Activated CD4-positive, alpha-beta T cell treated with anti-CD3 and anti-CD28 coated beads, Interleukin-2, amount 50 U/mL, for 1 hour (primary cell): ENCODE results near the gene PGBD5.

Source experiments
- DNase-seq: peaks from one replicate; pipeline ENCODE4 v3.0.0-alpha.2; 2020

The PGBD5 gene

DNA sequence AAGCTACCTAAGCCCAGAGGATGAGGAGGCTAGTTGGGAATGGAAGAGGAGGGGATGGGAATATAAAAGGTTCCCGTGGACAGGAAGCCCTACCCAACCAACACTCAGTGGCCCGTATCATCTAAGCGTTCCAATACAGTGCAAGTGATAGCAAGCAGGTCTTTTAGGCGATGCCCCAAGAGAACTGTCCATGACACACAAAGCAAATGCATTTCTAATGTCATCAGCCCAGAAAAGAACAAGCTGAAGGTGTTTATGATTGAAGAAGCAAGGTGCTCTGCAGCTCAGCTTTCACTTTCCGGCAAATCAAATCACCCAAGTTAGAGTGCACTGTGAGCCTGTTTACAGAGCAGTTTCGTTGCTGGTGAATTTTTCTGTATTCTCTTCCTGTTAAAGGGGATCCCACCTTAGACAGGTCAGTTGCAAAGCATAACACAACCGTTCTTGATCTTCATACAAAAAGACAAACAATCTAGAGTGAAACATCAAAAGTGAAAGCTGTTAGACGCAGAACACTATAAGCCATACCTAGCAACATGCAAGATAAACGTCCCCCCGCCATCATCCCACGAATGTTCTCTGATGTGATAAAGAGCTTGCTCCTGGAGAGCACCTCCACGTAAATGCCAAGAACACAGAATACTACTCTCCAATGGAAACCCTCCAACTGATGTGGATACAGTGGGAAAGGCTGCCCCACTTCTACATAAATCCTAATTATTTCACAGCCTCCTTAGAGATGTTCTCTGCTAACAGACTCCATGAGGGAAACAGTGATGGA lies 54.0 kb downstream of the PGBD5 start:
- DNase-seq = no peak

- DNase-seq = no peak
Measured at GRCh38 chr1:230370109-230370508, 56.0 kb downstream of the PGBD5 start.

DNA sequence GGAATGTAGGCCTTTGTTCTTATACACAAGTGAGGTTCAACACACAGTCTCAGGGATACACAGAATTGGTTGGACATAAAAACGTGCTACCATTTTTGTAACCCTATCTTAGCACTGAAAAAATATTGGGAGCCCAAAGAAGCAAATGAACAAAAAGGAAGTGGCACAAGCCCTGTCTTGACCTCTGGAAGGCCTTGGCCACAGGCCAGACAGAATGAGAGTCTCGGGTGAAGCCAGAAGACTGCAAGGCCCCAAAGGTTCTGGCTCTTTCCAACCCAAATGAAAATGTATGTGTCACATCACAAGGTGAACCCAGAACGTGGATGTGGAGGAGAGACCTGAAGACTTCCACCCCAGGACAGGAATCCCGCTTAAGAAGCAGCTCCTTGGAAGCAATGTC lies 57.3 kb downstream of the PGBD5 start:
- DNase-seq = no peak

- DNase-seq = no peak
Measured at GRCh38 chr1:230368363-230368762, 57.8 kb downstream of the PGBD5 start.

DNA sequence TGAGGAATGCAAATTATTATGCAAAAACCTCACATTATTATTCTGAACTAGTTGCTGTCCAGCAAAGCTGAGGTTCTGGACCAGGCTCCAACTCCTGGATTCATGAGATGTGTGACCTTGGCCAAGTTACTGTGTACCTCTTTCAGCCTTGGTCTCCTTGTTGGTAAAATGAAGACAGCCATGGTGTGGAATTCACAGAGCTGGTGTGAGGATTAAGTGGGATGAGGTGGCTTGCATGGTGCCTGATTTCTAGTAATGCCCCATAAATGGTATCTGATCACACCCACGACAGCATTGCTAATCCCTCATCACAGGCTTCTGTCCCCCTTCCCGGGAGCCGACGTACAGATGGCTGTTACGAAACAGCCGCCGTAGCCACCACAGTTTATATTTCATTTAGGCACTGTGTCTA lies 59.6 kb downstream of the PGBD5 start:
- no peak for DNase-seq

GRCh38 chr1:230365723-230366307 lies 60.3 kb downstream of the PGBD5 start:
- DNase-seq = no peak

- no peak for DNase-seq
Measured at GRCh38 chr1:230362949-230363348, 63.2 kb downstream of the PGBD5 start.

DNA sequence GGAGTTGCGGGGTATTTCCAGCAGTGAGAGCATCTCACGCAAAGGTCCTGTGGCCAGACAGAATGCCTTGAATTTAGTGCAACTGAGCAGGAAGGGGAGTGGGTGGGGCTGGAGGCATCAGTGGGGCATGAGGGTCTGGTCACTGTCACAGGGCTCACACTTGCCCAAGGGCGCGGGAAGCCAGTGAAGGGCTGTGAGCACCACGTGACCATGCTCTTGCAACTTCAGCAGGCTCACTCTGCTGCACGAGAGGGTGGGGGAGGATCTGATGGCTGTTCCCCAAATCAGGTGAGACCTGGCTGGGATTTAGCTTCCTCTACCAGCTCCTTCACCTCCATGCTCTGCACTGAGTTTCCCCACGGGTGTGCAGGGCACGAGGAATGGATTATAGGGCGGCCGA lies 64.2 kb downstream of the PGBD5 start:
- no peak for DNase-seq

- DNase-seq = no peak
Measured at GRCh38 chr1:230359992-230360668, 66.0 kb downstream of the PGBD5 start.

DNA sequence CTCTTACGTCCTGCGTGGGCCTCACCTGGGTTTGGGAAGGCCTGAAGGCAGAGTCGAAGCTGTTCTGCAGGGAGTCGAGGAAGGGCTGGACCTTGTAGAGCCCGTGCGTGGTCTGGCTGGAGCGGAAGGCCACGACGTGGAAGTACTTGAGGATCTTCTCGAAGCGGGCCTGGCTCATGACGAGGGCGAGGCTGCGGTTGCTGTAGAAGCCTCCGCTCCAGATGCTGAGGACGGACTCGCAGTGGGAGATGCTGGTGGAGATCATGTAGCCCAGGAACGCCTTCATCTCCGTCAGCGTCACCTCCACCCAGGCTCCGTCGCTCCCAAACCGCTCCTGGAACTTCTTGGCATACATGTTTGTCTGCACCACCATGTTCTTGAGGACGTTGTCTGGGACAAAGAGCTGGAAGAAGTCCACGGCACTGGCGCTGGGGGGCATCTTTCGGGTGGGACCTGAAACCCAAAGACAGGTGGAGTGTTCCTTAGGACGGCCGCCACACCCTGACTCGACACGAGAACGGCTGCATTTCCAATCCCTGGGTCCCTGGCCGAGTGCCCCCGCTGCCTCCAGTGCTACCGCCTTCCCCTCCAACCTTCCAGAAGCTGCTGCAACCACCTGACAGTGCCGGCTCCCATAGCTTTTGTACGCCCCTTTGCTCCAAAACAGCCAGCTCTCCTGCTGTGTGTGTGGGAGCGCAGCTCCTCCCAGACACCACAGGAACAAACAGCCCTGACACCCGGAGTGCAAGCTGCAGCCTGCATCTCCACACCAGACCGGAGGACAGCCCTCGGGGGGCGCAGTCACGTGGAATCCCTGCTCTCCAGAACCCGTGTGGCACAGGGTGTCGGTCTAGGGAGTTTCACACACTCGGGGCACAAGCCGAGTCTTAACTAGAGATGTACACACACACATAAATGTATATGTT lies 69.0 kb downstream of the PGBD5 start:
- DNase-seq = no peak

DNA sequence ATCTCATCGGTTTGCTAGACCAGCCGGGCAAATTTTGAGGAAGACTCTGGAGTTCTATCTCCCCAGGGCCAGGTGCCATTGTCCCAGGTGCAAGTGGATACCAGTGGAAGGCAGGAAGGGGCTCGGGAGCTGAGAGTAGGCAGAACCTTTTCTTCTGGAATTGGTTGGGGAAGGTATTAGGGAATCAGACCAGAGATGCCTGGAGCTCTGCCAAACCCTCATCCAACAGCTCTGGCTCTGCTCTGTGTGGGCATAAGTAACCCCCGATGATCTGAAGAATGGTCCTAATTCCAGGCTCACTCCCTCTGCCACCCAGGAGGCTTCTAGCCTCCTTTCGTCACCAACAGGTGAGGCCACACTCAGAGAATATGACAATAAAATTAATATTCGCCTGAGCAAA lies 69.9 kb downstream of the PGBD5 start:
- no peak for DNase-seq

DNA sequence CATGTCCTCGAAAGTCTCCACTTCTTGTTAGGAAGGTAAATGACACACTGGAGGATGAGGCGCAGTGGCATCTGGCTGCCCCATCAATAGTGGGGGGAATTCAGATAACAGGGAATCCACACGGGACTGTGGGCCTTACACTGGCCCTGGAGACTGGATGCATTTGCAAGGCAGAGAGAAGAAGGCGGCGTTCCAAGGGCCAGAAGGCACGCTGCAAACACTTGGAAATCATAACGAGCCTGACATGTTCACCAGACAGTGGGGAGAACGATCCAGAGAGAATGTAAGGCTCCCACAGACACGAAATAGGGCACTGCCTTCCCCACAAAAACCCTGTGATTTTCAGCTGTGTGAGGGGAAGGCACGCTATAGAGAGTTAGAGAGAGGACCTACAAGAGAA lies 70.5 kb downstream of the PGBD5 start:
- DNase-seq = no peak

- DNase-seq = no peak
Measured at GRCh38 chr1:230355128-230355527, 71.0 kb downstream of the PGBD5 start.

GRCh38 chr1:230354005-230354404 lies 72.1 kb downstream of the PGBD5 start:
- no peak for DNase-seq

DNA sequence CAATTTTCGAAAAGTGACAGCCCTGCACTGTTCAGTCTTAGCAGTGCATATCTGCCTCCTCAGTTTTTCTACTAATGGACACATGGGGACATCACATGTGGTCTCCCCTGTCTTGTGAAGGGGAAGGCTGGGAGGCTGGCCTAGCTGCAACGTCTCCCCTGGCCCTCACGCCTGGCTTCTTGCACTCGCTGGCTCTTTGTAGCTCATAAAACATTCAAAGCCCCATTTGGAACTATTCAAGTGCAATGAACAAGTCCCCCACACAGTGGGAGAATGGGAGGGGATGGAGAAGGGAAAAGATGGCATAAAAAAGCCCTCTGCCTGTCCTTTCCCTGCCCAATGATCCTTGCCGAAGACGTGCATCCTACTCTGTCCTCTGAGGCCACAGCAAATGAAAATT lies 73.6 kb downstream of the PGBD5 start:
- DNase-seq = no peak

- DNase-seq = no peak
Measured at GRCh38 chr1:230351983-230352382, 74.1 kb downstream of the PGBD5 start.

DNA sequence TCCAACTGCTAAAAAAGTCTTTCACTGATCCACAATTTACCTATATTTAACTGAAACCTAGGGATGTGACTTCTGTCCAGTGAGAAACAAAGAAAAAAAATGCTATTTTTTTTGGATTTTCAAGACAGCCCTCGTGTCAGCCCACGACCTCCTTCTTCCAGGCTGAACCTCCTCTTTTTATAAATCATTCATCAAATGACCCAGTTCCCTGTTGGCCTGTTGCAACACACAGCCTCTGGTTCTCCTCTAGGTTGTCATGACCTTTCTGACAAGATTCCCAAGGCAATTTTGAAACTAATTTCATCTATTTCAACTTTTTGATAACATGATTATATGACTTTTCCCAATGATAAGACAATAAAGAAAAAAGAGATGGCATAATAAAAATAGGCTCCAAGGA lies 74.6 kb downstream of the PGBD5 start:
- no peak for DNase-seq

DNA sequence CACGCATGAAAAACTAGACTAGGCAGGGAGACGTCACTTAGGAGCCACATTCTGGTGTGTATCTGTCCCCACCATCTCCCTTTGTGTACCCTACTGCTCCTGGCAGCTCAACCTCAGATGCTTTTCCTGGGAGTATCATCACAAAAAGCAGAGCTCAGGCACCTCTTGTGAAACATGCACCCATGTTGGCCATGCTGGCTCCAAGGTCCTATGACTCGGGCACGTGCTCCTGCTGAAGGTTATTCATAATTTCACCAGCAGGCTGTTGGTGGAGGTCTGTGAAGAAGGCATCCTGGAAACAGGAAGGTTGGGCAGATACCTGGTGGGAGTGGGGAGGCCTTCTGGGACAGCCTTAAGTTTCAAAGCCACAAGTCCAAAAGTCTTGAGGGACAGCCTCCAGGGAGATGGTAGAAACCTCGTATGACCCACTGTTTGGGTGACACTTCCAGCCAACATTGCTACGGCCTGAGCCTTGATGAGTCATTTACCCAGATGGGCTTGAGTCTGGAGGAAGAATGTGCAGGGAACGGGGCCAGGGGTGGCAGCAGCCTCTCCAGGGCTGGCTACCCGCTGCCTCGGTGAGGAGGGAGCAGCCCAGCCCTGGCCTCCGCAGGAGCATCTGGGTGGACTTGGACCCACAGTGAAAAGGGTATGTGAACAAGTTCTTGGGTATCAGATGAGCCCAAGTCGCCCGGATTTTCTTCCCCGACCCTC lies 75.8 kb downstream of the PGBD5 start:
- no peak for DNase-seq

- DNase-seq = no peak
Measured at GRCh38 chr1:230349020-230349393, 77.1 kb downstream of the PGBD5 start.

- DNase-seq = no peak
Measured at GRCh38 chr1:230348386-230349019, 77.6 kb downstream of the PGBD5 start.

DNA sequence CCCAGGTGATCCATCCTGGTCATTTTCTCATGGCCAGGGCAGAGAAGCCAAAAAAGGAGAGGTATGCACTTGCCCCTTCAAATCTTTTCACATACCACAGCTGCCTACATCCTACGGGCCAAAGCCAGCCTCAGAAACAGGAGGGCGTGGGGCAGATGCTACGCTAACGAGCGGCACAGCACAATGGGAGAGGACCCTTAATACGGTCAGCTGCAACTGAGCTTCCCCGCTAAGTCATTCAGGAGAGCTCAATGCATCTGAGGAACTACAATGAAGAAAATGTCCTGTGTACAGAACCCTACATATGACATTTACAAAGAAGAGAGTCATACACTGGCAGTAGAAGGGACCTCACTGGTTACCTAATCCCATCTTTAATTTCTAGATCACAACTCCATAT lies 78.2 kb downstream of the PGBD5 start:
- DNase-seq = no peak
